Activated CD4-positive, alpha-beta memory T cell treated with anti-CD3 and anti-CD28 coated beads for 36 hours (primary cell): ENCODE data around the gene FOXC2. TPM values are rescaled to one million over a fixed set of nuclear protein-coding genes. Genes with fewer than 3 reads are reported as not detected.
"Not testable (repeated sequence)": the region's sequence is repeated elsewhere in the genome, so short reads cannot be mapped to it uniquely, and the experiment has no call there.

Experiments used
- CTCF ChIA-PET: fragments of 350-600 bp; sonication (Branson Sonifier 250); formaldehyde crosslinking; loops from one replicate; lab custom pipeline; 2021; ENCODE audit warnings: antibody characterized with exemption, inconsistent platforms; lab: Charles Lee
- POLR2A ChIA-PET: fragments of 350-600 bp; sonication (Branson Sonifier 250); formaldehyde crosslinking; loops from one replicate; lab custom pipeline; 2021; ENCODE audit warnings: antibody characterized with exemption; lab: Charles Lee
- DNase-seq: peaks from one replicate; pipeline ENCODE4 v3.0.0-alpha.2; 2020
- H3K27ac Mint-ChIP-seq: one replicate; pipeline ENCODE4 v1.8.0; 2021; ENCODE audit warnings: mixed read lengths
- H3K27me3 Mint-ChIP-seq: one replicate; pipeline ENCODE4 v1.8.0; 2021; ENCODE audit warnings: mixed read lengths
- H3K36me3 Mint-ChIP-seq: one replicate; pipeline ENCODE4 v1.8.0; 2021; ENCODE audit warnings: mixed read lengths
- H3K4me1 Mint-ChIP-seq: one replicate; pipeline ENCODE4 v1.8.0; 2021; ENCODE audit warnings: low read depth, mixed read lengths
- H3K4me3 Mint-ChIP-seq: one replicate; pipeline ENCODE4 v1.8.0; 2021; ENCODE audit warnings: mild to moderate bottlenecking, mixed read lengths
- H3K9me3 Mint-ChIP-seq: one replicate; pipeline ENCODE4 v1.8.0; 2021; ENCODE audit warnings: mixed read lengths
- intact Hi-C: fragments of 100-400 bp; cut with micrococcal nuclease; formaldehyde crosslinking; loops from one replicate; pipeline ENCODE4 v1.15.1; 2023
- total RNA-seq, 2 experiments: library from RNA; stranded (reverse); gene quantifications; one replicate each; pipeline ENCODE4 v1.2.3, GENCODE V29; 2021

Gene FOXC2
- total RNA-seq, 2 experiments from 2014 or later, result not detected

- Mint-ChIP-seq H3K27ac (no peak overlapping the region), H3K4me1 (no peaks in the 10 kb centered on the region), H3K4me3 (no peak overlapping the region), H3K36me3 (no peaks in the 10 kb centered on the region), H3K9me3 (no peaks in the 10 kb centered on the region), H3K27me3 (peaks cover 14% of the 10 kb centered on the region)
- ChIA-PET POLR2A (no interaction called here), CTCF (no interaction called here)
- no peak for DNase-seq
- intact Hi-C loops, result no loop called here
Measured at GRCh38 chr16:86587487-86587886, 20.9 kb downstream of the FOXC2 start.

DNA sequence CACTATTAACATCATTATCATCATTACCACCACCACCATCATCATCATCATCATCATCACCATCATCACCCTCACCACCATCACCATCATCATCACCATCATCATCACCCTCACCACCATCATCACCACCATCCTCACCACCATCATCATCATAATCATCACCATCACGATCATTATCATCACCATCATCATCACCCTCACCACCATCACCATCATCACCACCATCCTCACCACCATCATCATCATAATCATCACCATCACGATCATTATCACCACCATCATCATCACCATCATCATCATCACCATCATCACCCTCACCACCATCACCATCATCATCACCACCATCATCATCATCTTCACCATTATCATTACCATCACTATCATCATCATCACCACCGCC lies 21.3 kb downstream of the FOXC2 start:
- CTCF ChIA-PET, H3K4me1 Mint-ChIP-seq, POLR2A ChIA-PET, DNase-seq, H3K36me3 Mint-ChIP-seq, H3K27ac Mint-ChIP-seq, H3K9me3 Mint-ChIP-seq, H3K4me3 Mint-ChIP-seq, intact Hi-C loops: not testable (repeated sequence)
- peaks cover 16% of the 10 kb centered on the region for H3K27me3 Mint-ChIP-seq

DNA sequence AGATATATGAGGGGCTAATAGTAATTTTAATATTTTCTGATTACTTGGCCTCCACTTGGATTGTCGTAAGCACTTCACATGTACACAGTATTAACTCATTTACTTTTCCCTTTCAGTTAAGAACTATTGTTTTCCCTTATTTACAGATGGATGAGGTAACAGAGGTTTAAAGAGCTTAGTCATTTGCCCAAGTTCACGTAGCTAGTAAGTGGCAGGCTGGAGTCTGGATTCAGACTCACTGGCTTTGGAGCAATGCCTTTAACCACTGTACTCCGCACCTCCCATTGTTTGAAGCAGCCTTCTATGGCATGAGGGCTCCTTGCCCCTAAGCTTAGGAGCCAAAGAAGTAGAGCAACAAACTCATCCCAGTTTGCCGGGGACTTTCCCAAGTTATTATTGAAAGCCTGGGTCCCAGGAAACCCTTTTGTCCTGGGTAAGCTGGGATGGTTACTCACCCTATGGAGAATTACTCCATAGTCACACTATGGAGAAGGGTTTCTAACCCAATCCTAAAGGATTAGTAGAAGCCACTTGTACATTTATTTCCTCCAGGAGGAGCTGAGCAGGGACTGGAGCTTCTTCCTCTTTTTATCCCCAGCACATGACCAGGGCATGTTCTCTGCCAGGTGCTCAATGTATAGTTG lies 24.0 kb downstream of the FOXC2 start:
- no peaks in the 10 kb centered on the region for H3K36me3 Mint-ChIP-seq
- no peaks in the 10 kb centered on the region for H3K9me3 Mint-ChIP-seq
- intact Hi-C loops, result no loop called here
- peaks cover 25% of the 10 kb centered on the region for H3K27me3 Mint-ChIP-seq
- H3K4me1 Mint-ChIP-seq, result no peaks in the 10 kb centered on the region
- H3K27ac Mint-ChIP-seq, result no peak overlapping the region
- POLR2A ChIA-PET, result no interaction called here
- H3K4me3 Mint-ChIP-seq, result no peak overlapping the region
- DNase-seq, result no peak
- CTCF ChIA-PET, result no interaction called here

- H3K9me3 Mint-ChIP-seq, result no peaks in the 10 kb centered on the region
- peaks cover 25% of the 10 kb centered on the region for H3K27me3 Mint-ChIP-seq
- H3K36me3 Mint-ChIP-seq, result no peaks in the 10 kb centered on the region
- ChIA-PET POLR2A (no interaction called here), CTCF (no interaction called here)
- no peak overlapping the region for H3K27ac Mint-ChIP-seq
- H3K4me1 Mint-ChIP-seq, result no peaks in the 10 kb centered on the region
- H3K4me3 Mint-ChIP-seq, result no peak overlapping the region
- intact Hi-C loops, result no loop called here
- DNase-seq, result no peak
Measured at GRCh38 chr16:86591270-86591669, 24.6 kb downstream of the FOXC2 start.

GRCh38 chr16:86593913-86594620 lies 27.4 kb downstream of the FOXC2 start:
- no peaks in the 10 kb centered on the region for H3K36me3 Mint-ChIP-seq
- ChIA-PET POLR2A (interaction anchor here (0.6 kb wide), 1 partner anchor 81 kb away, joined by 3 read pairs; no protein-coding TSS in a partner anchor), CTCF (no interaction called here)
- H3K9me3 Mint-ChIP-seq, result no peaks in the 10 kb centered on the region
- H3K27ac Mint-ChIP-seq, result no peak overlapping the region
- H3K4me1 Mint-ChIP-seq, result no peaks in the 10 kb centered on the region
- intact Hi-C loops, result no loop called here
- DNase-seq, result no peak
- H3K4me3 Mint-ChIP-seq, result no peak overlapping the region
- H3K27me3 Mint-ChIP-seq, result peaks cover 35% of the 10 kb centered on the region

DNA sequence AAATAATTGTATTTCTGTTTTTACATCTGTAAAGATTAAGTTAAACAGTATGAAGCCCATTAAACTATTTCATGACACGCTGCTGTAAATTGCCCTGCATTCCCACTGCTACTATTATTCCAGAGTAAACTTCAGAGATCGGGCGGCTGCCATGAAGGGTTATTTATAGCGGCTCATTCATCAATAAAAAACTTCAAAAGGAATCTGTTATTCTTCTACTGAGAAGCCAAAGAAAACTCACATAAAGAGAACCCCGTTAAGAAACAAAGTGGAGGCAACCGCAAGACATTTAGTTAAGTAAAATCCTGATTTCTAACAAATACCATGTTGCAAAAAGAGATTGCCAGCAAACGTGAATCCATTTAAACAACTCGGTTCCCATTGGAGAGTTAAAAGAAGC lies 28.1 kb downstream of the FOXC2 start:
- Mint-ChIP-seq H3K27me3 (peaks cover 34% of the 10 kb centered on the region), H3K27ac (no peak overlapping the region), H3K4me3 (no peak overlapping the region), H3K9me3 (no peaks in the 10 kb centered on the region), H3K4me1 (peaks cover 2% of the 10 kb centered on the region), H3K36me3 (no peaks in the 10 kb centered on the region)
- intact Hi-C loops, result no loop called here
- DNase-seq, result no peak
- CTCF ChIA-PET, result no interaction called here
- POLR2A ChIA-PET, result no interaction called here

GRCh38 chr16:86595983-86596605 lies 29.5 kb downstream of the FOXC2 start:
- no peak overlapping the region for H3K27ac Mint-ChIP-seq

GRCh38 chr16:86597126-86597879 lies 30.7 kb downstream of the FOXC2 start:
- peaks cover 2% of the 10 kb centered on the region for H3K4me1 Mint-ChIP-seq
- no peak for DNase-seq
- H3K36me3 Mint-ChIP-seq, result no peaks in the 10 kb centered on the region
- H3K27ac Mint-ChIP-seq, result no peak overlapping the region
- intact Hi-C loops, result no loop called here
- H3K9me3 Mint-ChIP-seq, result no peaks in the 10 kb centered on the region
- peaks cover 38% of the 10 kb centered on the region for H3K27me3 Mint-ChIP-seq
- H3K4me3 Mint-ChIP-seq, result no peak overlapping the region
- POLR2A ChIA-PET, result no interaction called here
- CTCF ChIA-PET, result no interaction called here

More at GRCh38 chr16:86595983-86596605, 29.5 kb downstream of the FOXC2 start:
- CTCF ChIA-PET, result no interaction called here
- POLR2A ChIA-PET, result no interaction called here
- no peaks in the 10 kb centered on the region for H3K36me3 Mint-ChIP-seq
- H3K9me3 Mint-ChIP-seq, result no peaks in the 10 kb centered on the region
- peaks cover 39% of the 10 kb centered on the region for H3K27me3 Mint-ChIP-seq
- H3K4me1 Mint-ChIP-seq, result peaks cover 2% of the 10 kb centered on the region
- H3K4me3 Mint-ChIP-seq, result no peak overlapping the region
- intact Hi-C loops, result no loop called here
- DNase-seq, result no peak

DNA sequence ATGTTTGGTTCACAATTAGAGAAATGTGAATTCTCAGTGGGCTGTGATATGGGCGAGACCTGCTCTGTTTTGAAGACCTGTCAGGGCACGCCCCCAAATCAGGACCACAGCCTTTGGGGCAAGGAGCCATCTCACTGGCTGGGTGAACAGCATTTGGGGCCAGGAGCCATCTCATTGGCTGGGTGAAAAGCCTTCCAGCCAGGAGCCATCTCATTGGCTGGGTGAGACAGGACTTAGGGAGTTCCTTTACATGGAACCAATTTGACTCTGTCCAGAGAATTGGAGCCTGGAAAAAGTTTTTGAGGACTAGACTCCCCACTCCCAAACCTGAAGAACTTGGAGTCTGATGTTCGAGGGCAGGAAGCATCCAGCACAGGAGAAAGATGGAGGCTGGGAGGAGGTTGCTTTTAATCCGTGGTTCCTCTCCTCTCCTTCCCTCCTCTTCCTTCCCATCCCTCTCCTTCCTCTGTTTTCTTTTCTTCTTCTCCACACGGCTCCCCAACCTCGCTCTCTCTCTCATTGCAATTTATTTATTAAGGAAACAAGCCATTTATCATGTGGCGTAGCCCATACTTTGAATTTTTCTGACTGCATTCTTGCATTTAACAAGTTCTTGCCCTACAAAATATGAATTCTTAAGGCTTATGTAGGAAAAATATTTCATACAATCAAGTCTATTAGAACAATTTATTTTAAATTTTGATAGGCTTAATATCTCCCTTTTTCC lies 31.4 kb downstream of the FOXC2 start:
- peaks cover 36% of the 10 kb centered on the region for H3K27me3 Mint-ChIP-seq

DNA sequence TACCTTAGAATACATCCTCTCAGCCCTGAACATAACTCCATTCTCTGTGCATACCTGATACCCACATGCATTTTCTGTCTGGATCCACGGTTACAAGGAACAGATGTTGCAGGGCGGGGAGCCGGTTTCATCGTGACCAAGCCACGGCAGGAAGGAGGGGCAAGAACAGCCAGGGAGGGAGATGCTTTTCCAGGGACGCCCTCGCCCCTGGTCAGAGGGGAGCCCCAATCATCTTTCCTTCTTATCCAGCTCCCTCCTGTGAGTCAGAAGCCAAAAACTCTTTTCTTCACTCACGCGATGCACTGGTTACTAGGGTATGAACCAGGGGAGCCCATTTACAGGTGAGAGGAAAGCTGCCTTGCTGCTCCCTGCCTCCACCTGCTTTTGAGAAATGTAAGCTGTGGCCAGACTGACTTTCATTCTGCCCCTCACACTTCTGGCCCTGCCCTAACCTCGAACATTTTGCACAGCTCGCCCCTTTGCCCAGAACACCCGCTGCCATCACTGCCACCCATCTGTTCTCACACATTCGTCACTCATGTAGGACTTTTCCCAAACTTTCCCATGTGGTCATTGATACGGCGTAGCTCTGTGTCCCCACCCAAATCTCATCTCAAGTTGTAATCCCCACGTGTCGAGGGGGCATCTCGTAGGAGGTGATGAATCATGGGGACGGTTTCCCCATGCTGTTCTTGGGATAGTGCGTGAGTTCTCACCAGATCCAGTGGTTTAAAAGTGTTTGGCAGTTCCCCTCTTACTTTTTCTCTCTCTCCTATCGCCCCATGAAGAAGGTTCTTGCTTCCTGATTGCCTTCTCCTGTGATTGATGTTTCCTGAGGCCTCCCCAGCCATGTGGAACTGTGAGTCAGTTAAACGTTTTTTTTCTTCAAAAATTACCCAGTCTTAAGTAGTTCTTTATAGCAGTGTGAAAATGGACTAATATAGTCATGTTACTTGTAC lies 32.3 kb downstream of the FOXC2 start:
- ChIA-PET CTCF (no interaction called here), POLR2A (no interaction called here)
- DNase-seq, result no peak
- Mint-ChIP-seq H3K9me3 (no peaks in the 10 kb centered on the region), H3K27me3 (peaks cover 27% of the 10 kb centered on the region), H3K27ac (no peak overlapping the region), H3K4me1 (peaks cover 2% of the 10 kb centered on the region), H3K4me3 (no peak overlapping the region), H3K36me3 (no peaks in the 10 kb centered on the region)
- intact Hi-C loops, result no loop called here

More for the DNA sequence above, 31.4 kb downstream of the FOXC2 start:
- no peak for DNase-seq
- ChIA-PET POLR2A (no interaction called here), CTCF (no interaction called here)
- H3K4me1 Mint-ChIP-seq, result peaks cover 2% of the 10 kb centered on the region
- H3K27ac Mint-ChIP-seq, result no peak overlapping the region
- intact Hi-C loops, result no loop called here
- no peak overlapping the region for H3K4me3 Mint-ChIP-seq
- no peaks in the 10 kb centered on the region for H3K36me3 Mint-ChIP-seq
- no peaks in the 10 kb centered on the region for H3K9me3 Mint-ChIP-seq

DNA sequence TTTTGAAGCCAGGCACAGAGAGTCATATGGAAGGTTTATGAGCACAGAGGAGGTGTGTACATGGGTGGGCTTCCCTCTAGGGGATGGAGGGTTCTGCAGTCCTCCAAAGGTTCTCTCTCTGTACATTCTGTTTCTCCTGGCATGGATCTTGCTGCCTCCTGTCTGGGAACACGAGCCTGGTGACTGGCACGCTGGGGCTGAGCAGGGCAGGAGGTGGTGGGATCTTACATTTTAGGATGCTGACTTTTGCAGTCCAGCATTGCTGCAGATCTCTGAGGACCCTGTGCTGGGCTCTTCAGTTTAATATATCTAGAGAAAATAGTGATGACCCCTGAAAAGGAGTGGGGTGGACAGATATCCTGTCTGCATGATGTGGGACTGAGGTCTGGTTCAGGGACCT lies 34.7 kb downstream of the FOXC2 start:
- Mint-ChIP-seq H3K9me3 (peaks cover 3% of the 10 kb centered on the region), H3K4me3 (no peak overlapping the region), H3K4me1 (peaks cover 8% of the 10 kb centered on the region), H3K27me3 (peaks cover 25% of the 10 kb centered on the region), H3K27ac (no peak overlapping the region), H3K36me3 (no peaks in the 10 kb centered on the region)
- ChIA-PET CTCF (no interaction called here), POLR2A (no interaction called here)
- DNase-seq, result no peak
- intact Hi-C loops, result no loop called here
